A673 (cell line): ENCODE data around the gene RIIAD1.

Source experiments
- EZH2 ChIP-seq: fragments of 200-600 bp; sonication (generic); IDR thresholded peaks from 2 replicates; pipeline ENCODE4 v1.6.1; 2017; ENCODE audit warnings: borderline replicate concordance, low read depth, mild to moderate bottlenecking, mixed read lengths, antibody characterized with exemption, low read length; ENCODE audit not compliant: poor library complexity, severe bottlenecking
- TF ChIP-seq, protein P1 (sequence below): fragments of 300-800, 200-600 bp; sonication (generic); conservative IDR thresholded peaks from 2 replicates; pipeline ENCODE4 v1.5.1; 2017; ENCODE audit warnings: low read depth, mild to moderate bottlenecking, antibody characterized with exemption, low read length, moderate library complexity, mixed read lengths

DNA sequence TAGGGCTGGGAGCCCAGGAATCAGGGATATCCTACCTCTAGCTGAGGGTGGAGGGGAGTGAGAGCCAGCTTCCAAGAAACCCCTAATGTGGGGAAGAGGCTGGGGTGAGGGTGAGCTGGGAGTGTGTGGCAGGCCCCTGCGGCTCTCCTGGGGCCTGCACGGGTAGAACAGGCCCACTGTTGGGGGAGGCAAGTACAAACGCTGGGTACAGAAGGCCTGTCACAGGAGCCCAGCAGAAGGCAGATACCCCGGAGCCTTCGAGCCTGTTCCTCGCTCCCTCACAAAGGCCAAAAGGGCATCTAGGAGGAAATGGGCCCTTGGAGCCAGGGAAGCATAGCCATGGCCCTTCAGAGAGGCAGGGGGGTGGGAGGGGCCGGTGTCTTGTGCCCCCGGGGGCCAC, 18.4 kb upstream of the RIIAD1 start:
- TF ChIP-seq, protein P1, sequence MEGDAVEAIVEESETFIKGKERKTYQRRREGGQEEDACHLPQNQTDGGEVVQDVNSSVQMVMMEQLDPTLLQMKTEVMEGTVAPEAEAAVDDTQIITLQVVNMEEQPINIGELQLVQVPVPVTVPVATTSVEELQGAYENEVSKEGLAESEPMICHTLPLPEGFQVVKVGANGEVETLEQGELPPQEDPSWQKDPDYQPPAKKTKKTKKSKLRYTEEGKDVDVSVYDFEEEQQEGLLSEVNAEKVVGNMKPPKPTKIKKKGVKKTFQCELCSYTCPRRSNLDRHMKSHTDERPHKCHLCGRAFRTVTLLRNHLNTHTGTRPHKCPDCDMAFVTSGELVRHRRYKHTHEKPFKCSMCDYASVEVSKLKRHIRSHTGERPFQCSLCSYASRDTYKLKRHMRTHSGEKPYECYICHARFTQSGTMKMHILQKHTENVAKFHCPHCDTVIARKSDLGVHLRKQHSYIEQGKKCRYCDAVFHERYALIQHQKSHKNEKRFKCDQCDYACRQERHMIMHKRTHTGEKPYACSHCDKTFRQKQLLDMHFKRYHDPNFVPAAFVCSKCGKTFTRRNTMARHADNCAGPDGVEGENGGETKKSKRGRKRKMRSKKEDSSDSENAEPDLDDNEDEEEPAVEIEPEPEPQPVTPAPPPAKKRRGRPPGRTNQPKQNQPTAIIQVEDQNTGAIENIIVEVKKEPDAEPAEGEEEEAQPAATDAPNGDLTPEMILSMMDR: no peak
- TF ChIP-seq EZH2: no peak
